GM21390 (cell line): Measurements from ENCODE around the gene CA5A.

Experiments
- ATAC-seq: cut with Tn5 transposase; IDR thresholded peaks from one replicate; pipeline ENCODE4 v1.9.1; 2021; ENCODE audit not compliant: unreplicated experiment

Gene CA5A

GRCh38 chr16:87964049-87964659, 27.8 kb upstream of the CA5A start:
- no peak for ATAC-seq

GRCh38 chr16:87963400-87963799, 27.1 kb upstream of the CA5A start:
- no peak for ATAC-seq

- ATAC-seq = no peak
These were observed 25.3 kb upstream of the CA5A start for GRCh38 chr16:87961623-87962022.

GRCh38 chr16:87960852-87961251, 24.5 kb upstream of the CA5A start:
- ATAC-seq = no peak

- ATAC-seq = no peak
These were observed 24.0 kb upstream of the CA5A start for GRCh38 chr16:87960296-87960695.

GRCh38 chr16:87959391-87959990, 23.2 kb upstream of the CA5A start:
- no peak for ATAC-seq

- ATAC-seq = no peak
These were observed 22.3 kb upstream of the CA5A start for GRCh38 chr16:87958632-87959031.

- no peak for ATAC-seq
These were observed 21.2 kb upstream of the CA5A start for GRCh38 chr16:87957296-87958094.

GRCh38 chr16:87956365-87957231, 20.3 kb upstream of the CA5A start:
- peak; percentile 35 for ATAC-seq

- no peak for ATAC-seq
These were observed 19.7 kb upstream of the CA5A start for GRCh38 chr16:87956098-87956364.

- ATAC-seq = no peak
These were observed 19.2 kb upstream of the CA5A start for GRCh38 chr16:87955302-87956097.

GRCh38 chr16:87954826-87955225, 18.5 kb upstream of the CA5A start:
- no peak for ATAC-seq

- no peak for ATAC-seq
These were observed 18.0 kb upstream of the CA5A start for GRCh38 chr16:87954361-87954760.

GRCh38 chr16:87953308-87954215, 17.2 kb upstream of the CA5A start:
- ATAC-seq = no peak

GRCh38 chr16:87952751-87953150, 16.4 kb upstream of the CA5A start:
- ATAC-seq = no peak

GRCh38 chr16:87951552-87952538, 15.5 kb upstream of the CA5A start:
- no peak for ATAC-seq

- ATAC-seq = peak; percentile 88
These were observed 14.6 kb upstream of the CA5A start, which contains the start of gene BANP for GRCh38 chr16:87950765-87951551. Gene BANP, plus strand, starts transcription at chr16:87951434. Its CDS starts 23,682 bp downstream, at chr16:87975116.
